ENCODE data around the gene LMAN1.

The LMAN1 gene

DNA sequence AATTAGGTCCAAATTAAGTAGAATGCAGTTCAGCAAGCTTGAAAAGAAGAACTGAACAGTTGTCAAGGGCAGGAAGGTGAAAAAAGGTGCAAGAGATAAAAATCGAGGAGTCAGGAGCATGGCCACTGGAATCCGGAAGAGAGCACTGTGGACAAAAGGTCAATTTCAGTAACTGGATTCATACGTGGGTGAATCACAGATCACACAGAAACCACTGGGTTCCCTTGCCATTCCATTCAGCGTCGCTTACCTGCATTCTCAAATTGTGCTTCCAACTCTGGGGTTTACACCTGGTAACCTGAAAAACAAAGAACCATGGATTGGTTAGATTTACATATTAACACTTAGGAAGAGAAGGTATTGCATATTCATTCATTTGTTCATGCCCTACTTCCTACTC, 21.6 kb upstream of the LMAN1 start:
- Mint-ChIP-seq H3K27me3 (peaks cover 17% of the 10 kb centered on the region), H3K9me3 (no peaks in the 10 kb centered on the region), H3K4me1 (peaks cover 6% of the 10 kb centered on the region), H3K4me3 (no peak overlapping the region), H3K27ac (no peak overlapping the region), H3K36me3 (no peaks in the 10 kb centered on the region)
- DNase-seq (ENCODE audit: low spot score in 2 of 2) = no peak
- no peak for ATAC-seq (ENCODE audit: low read depth)

DNA sequence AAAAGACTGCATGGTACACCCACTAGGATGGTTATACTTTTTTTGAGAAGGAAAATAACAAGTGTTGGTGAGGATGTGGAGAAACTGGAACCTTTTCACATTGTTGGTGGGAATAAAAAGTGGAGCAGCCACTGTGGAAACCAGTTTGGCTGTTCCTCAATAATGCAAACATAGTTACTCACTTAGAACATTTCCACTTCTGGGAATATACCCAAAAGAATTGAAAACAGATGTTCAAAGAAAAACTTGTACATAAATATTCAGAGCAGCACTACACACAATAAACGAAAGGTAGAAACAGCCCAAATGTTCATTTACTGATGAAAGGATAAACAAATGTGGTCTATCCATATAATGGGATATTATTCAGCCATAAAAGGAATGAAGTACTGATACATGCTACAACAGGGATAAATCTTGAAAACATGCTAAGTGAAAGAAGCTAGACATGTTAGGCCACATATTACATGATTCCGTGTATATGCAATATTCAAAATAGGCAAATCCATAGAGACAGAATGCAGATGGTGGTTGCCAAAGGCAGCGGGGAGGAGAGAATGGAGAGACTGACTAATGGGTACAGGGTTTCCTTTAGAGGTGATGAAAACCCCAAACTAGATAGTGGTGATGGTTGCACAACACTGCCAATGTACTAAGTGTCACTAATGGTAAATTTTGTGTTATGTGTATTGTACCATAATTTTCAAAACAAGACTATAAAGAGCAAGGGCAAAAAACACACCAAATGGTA, 20.9 kb upstream of the LMAN1 start:
- no peak overlapping the region for H3K27ac Mint-ChIP-seq
- no peaks in the 10 kb centered on the region for H3K36me3 Mint-ChIP-seq
- H3K9me3 Mint-ChIP-seq = no peaks in the 10 kb centered on the region
- no peak overlapping the region for H3K4me3 Mint-ChIP-seq
- DNase-seq (ENCODE audit: low spot score in 2 of 2) (no peak), ATAC-seq (ENCODE audit: low read depth) (no peak)
- peaks cover 12% of the 10 kb centered on the region for H3K27me3 Mint-ChIP-seq
- peaks cover 6% of the 10 kb centered on the region for H3K4me1 Mint-ChIP-seq

DNA sequence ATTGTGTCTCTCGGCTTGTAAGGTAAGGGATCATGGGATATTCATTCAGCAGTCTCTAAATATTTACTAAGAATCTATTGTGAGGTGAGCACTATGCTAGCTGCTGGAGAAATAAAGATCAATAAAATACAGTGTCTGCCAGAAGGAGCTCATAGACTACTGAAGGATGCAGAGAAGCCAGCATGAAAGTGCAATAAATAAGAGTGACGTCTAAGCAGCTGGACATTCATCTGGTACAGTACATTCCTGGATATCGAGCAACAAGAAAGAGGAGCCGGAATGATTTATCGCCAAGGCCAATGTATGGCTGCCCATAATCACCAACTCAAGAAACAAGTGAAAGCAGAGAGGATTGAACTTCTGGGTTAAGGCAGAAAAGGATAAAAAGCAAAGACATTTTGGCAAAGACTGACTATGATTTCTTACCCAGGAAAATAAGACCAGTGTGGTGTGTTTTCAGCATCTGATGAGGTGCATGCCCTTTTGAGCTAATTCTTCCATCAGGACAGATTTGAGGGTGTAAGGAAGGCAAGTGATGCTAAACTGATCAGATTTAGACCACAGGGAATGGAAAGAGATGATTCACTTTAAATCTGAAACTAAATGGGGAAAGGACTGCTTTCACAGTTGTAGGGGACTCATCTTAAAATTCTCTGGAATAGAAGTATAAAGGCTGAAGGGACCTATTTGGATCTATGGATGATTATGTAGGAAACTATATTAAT, 18.7 kb upstream of the LMAN1 start:
- H3K4me3 Mint-ChIP-seq = no peak overlapping the region
- no peak for DNase-seq (ENCODE audit: low spot score in 2 of 2)
- no peaks in the 10 kb centered on the region for H3K36me3 Mint-ChIP-seq
- H3K27me3 Mint-ChIP-seq = peaks cover 12% of the 10 kb centered on the region
- H3K27ac Mint-ChIP-seq = no peak overlapping the region
- H3K9me3 Mint-ChIP-seq = no peaks in the 10 kb centered on the region
- H3K4me1 Mint-ChIP-seq = peaks cover 8% of the 10 kb centered on the region
- ATAC-seq (ENCODE audit: low read depth) = no peak

DNA sequence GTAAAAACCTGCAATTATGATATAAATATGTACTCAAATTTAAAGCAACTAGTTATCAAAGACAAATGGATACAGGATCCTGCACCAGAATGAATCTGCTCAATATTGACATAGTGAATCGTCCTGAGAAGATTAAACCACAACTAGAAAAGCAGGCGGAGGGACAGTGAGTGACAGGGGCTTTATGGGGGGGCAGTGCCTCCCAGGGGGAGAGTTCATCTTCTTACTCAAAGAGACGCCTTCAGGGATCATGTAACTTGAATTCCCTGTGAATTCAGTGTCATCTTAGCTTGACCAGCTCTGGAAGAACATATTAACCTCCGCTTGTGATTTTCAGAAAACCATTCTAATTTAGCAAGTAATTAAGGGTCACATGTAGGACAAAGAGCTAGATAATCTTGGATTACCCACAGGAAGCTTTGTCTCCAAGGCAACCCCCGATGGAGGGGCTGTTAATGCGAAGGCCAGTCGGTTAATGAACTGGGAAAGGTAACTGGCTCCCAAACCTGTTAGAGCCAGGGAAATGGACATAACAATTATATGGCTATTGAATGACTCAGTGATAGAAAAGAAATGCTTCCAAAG, 17.4 kb upstream of the LMAN1 start:
- Mint-ChIP-seq H3K27ac (no peak overlapping the region), H3K4me3 (no peak overlapping the region), H3K4me1 (peaks cover 8% of the 10 kb centered on the region), H3K9me3 (no peaks in the 10 kb centered on the region), H3K27me3 (peaks cover 18% of the 10 kb centered on the region), H3K36me3 (no peaks in the 10 kb centered on the region)
- ATAC-seq (ENCODE audit: low read depth) = no peak
- DNase-seq (ENCODE audit: low spot score in 2 of 2) = no peak

DNA sequence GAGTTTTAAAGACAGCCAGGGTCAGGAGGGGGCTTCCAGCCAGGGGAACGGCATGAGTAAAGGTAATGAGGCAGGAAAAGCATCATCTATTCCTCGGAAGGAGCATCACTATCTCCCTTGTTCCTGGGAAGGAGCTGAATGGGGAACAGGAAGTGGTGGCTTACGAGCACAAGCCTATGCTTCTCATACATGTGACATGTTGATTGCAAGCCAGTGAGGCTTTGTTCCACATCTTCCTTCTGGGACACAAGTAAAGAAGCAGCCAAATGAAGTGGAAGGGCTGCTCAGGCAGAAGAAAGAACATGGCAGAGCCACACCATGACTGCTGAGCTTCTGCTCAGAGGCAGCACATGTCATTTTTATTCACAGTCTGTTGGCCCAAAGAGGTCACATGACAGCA, 15.1 kb upstream of the LMAN1 start:
- ATAC-seq (ENCODE audit: low read depth) (no peak), DNase-seq (ENCODE audit: low spot score in 2 of 2) (no peak)
- Mint-ChIP-seq H3K27ac (no peak overlapping the region), H3K9me3 (no peaks in the 10 kb centered on the region), H3K27me3 (peaks cover 12% of the 10 kb centered on the region), H3K36me3 (no peaks in the 10 kb centered on the region), H3K4me1 (peaks cover 8% of the 10 kb centered on the region), H3K4me3 (no peak overlapping the region)

DNA sequence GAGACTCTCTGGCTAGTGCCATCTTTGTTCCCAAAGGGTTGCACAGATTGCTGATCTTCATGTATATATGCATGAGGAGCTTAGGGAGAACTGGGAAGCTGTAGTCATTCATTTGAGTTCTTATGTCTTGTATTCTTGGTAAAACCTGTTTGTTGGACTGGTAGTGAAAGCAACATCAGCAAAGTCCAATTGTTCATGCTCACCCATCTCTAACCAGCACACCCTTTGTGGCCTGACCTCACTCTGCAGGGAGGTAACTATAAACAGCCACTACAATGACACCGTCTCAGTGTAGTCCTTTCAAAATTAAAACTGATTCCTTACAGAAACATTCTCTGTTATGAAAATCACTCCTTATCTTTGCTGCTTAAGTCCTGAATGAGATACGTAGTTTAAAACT, 13.9 kb upstream of the LMAN1 start:
- H3K27me3 Mint-ChIP-seq = peaks cover 7% of the 10 kb centered on the region
- no peak overlapping the region for H3K27ac Mint-ChIP-seq
- ATAC-seq (ENCODE audit: low read depth) (no peak), DNase-seq (ENCODE audit: low spot score in 2 of 2) (no peak)
- no peaks in the 10 kb centered on the region for H3K36me3 Mint-ChIP-seq
- H3K4me1 Mint-ChIP-seq = peaks cover 8% of the 10 kb centered on the region
- H3K4me3 Mint-ChIP-seq = no peak overlapping the region
- H3K9me3 Mint-ChIP-seq = no peaks in the 10 kb centered on the region

DNA sequence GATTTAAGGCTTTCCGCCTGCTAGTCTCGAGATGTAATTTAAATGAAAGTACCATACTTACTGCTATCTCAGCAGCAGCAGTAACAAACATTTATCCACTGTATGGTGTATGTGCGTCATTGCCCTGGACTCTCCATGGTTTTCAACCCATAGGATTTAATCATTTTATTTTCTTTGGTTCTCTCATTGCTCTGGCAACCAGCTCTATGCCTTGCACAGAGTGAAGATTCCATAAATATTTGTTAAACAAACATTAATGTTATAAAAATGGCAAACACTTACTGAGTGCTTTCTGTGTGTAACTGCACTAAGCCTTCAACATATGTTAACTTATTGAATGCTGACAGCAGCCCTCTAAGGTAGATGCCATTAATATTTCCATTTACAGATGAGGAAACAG, 1.3 kb upstream of the LMAN1 start:
- Mint-ChIP-seq H3K4me3 (no peak overlapping the region), H3K36me3 (no peaks in the 10 kb centered on the region), H3K27me3 (no peaks in the 10 kb centered on the region), H3K9me3 (no peaks in the 10 kb centered on the region), H3K27ac (no peak overlapping the region), H3K4me1 (peaks cover 17% of the 10 kb centered on the region)
- DNase-seq (ENCODE audit: low spot score in 2 of 2) (no peak), ATAC-seq (ENCODE audit: low read depth) (no peak)

DNA sequence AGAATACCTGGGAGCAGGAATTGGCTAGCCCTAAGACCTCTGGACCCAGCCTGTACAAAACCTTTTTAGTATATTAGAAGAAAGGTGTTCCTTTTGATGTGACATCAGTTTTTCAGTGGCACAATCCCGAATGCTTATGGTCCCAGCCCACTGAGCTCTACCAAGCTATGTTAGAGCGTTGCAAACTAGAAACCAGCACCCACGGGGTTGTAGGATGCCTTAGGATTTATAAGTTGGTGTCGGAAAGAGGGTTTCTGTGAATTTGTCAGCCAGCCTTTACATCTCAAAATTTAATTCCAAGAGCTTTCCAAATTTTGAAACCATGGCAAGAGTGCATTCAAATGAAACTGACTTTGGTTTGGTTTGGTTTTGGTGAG, 499 bp upstream of the LMAN1 start:
- Mint-ChIP-seq H3K4me3 (peak overlapping the region; percentile 95), H3K4me1 (peaks cover 17% of the 10 kb centered on the region), H3K36me3 (peaks cover 4% of the 10 kb centered on the region), H3K27ac (no peak overlapping the region), H3K27me3 (no peaks in the 10 kb centered on the region), H3K9me3 (no peaks in the 10 kb centered on the region)
- DNase-seq (ENCODE audit: low spot score in 2 of 2) (no peak), ATAC-seq (ENCODE audit: low read depth) (no peak)

DNA sequence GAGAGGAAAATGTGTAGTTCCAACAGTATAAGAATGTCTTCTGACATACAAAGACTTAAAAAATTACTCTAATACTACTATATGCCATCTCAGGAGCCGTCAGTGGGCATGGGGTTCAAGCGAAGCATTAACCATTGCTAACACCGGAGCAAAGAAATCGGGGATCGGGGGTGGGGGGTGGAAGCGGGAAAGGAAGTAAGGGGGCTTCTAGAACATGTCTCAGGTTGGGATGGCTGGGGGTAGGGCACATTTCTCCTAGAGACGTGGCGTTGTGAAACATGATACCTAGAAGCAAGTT, 702 bp downstream of the LMAN1 start:
- Mint-ChIP-seq H3K9me3 (no peaks in the 10 kb centered on the region), H3K27me3 (no peaks in the 10 kb centered on the region), H3K27ac (peak overlapping the region; percentile 93), H3K36me3 (peaks cover 5% of the 10 kb centered on the region), H3K4me1 (peaks cover 17% of the 10 kb centered on the region), H3K4me3 (peak overlapping the region; percentile 95)
- DNase-seq (ENCODE audit: low spot score in 2 of 2) (peak in 1 of 2 donors; percentile 11), ATAC-seq (ENCODE audit: low read depth) (no peak)

DNA sequence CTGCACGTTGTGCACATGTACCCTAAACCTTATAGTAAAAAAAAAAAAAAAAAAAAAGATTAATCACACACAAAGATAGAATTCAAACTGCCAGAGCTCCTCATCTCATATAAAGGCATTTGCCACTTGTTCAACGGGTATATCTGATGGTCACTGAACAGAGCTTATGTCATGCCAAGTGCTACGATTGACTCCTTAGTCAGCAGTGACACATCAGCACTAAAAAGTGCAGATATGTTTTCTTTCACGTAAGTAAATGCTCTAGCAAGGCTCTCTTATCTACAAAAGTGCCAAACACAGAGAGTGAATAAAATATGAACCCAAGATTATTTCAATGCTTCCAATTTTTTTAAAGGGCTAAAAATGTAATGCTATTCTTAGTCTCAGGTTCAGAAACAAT, 1.1 kb downstream of the LMAN1 start:
- DNase-seq (ENCODE audit: low spot score in 2 of 2) (no peak), ATAC-seq (ENCODE audit: low read depth) (no peak)
- no peaks in the 10 kb centered on the region for H3K27me3 Mint-ChIP-seq
- H3K4me3 Mint-ChIP-seq = peak overlapping the region; percentile 95
- peak overlapping the region; percentile 93 for H3K27ac Mint-ChIP-seq
- H3K36me3 Mint-ChIP-seq = peaks cover 9% of the 10 kb centered on the region
- peaks cover 17% of the 10 kb centered on the region for H3K4me1 Mint-ChIP-seq
- H3K9me3 Mint-ChIP-seq = no peaks in the 10 kb centered on the region

DNA sequence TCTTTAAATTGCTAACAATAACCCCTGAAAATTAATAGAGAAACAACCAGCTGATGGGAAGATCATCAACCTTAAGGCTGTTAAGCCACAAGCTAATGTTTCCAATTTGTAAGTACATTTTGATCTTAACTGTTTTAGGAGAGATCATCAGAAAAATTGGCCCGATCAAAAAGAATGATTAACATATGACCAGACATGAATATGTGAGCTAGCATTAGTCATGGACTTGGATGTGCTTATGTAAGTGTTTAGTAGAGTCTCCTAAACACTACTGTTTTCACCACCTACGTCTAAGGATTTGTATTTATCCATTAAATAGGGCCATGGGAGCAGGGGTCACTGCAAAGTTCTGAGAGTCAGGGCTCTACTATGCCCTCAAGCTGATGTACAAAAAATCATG, 4.3 kb downstream of the LMAN1 start:
- H3K4me1 Mint-ChIP-seq = peaks cover 20% of the 10 kb centered on the region
- ATAC-seq (ENCODE audit: low read depth) = no peak
- H3K36me3 Mint-ChIP-seq = peaks cover 27% of the 10 kb centered on the region
- H3K27ac Mint-ChIP-seq = no peak overlapping the region
- DNase-seq (ENCODE audit: low spot score in 2 of 2) = no peak
- H3K27me3 Mint-ChIP-seq = no peaks in the 10 kb centered on the region
- H3K4me3 Mint-ChIP-seq = no peak overlapping the region
- no peaks in the 10 kb centered on the region for H3K9me3 Mint-ChIP-seq

DNA sequence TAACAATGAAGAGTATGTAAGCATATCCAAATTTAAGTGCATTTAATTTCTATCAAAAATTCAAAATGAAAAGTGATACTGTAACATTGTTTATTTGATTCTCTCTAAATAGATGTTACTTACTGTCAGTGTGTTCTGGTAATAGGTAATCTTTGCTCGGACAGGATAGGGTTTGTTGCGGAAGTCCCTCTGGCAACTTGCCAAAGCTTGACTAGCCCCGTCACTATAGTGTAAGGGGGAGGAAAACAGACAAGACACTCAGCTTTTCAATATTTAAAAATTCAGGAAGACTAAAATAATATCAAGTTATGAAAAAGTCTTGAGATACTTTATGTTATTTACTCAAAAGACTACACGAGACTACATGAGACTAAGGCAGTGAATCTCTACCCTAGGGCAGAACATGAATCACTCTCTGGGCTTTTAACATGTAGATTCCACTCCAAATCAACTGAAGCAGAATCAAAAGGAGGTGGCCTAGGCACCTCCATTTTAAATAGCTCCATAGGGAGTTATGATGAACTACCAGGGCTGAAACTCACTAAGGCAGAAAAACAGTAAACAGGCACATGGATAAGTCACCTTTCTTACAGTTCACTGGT, 5.9 kb downstream of the LMAN1 start:
- DNase-seq (ENCODE audit: low spot score in 2 of 2) (no peak), ATAC-seq (ENCODE audit: low read depth) (no peak)
- Mint-ChIP-seq H3K9me3 (no peaks in the 10 kb centered on the region), H3K4me1 (peaks cover 15% of the 10 kb centered on the region), H3K36me3 (peaks cover 32% of the 10 kb centered on the region), H3K4me3 (no peak overlapping the region), H3K27me3 (no peaks in the 10 kb centered on the region), H3K27ac (no peak overlapping the region)

DNA sequence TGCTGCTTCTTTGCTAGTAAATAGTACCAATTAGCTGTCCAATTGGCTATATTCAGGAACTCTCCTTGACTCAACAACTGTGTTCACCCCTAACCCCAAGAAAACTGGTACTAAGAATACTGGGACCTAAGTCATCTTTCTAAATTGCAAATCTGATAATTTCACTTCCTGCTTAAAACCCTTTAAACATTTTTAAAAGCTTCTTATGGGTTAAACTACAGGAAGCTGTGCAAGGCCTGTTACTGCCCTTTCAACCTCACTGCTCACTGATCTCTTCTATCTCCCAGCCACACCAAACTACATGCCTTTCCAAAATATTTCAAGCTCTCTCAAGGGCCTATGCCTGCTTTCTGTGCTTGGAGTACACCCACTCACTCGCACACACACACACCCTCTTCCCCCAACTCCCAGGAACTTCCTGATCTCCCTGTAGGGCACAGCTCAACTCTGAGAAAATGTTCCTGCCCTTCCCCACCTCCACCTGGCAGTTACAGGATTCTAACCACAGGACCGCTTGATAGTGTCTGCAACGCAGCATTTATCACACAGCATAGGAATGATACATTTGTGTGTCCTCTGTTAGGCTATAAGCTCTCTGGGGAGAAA, 6.7 kb downstream of the LMAN1 start:
- DNase-seq (ENCODE audit: low spot score in 2 of 2) = no peak
- Mint-ChIP-seq H3K9me3 (no peaks in the 10 kb centered on the region), H3K4me3 (no peak overlapping the region), H3K27ac (peak overlapping the region; percentile 24), H3K36me3 (peaks cover 34% of the 10 kb centered on the region), H3K4me1 (peaks cover 9% of the 10 kb centered on the region), H3K27me3 (no peaks in the 10 kb centered on the region)
- ATAC-seq (ENCODE audit: low read depth) = no peak

DNA sequence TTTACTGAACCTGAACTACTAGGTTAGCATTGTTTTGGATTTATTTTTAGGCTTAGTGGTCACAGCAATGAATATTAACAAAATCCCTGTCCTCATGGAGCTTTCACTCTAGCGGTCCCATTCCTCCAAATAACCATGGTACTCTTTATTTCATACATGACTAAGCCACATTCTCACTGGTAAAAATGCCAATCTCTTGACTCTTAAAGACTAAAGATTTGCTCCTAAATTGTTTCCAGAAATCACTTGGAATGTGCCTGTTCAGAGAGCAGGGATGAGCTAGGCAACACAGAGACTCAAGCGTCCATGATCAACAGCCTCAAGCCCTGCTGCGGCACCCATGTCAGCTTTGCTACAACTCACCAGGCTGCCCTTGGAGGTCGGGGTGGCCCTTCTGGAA, 13.5 kb downstream of the LMAN1 start:
- DNase-seq (ENCODE audit: low spot score in 2 of 2) (no peak), ATAC-seq (ENCODE audit: low read depth) (no peak)
- Mint-ChIP-seq H3K36me3 (peaks cover 62% of the 10 kb centered on the region), H3K4me3 (no peak overlapping the region), H3K9me3 (peaks cover 20% of the 10 kb centered on the region), H3K27ac (no peak overlapping the region), H3K4me1 (peaks cover 4% of the 10 kb centered on the region), H3K27me3 (no peaks in the 10 kb centered on the region)
